Endodermal cell (in vitro differentiated cells): Measurements from ENCODE around the gene FBRS. TPM values are rescaled to one million over a fixed set of nuclear protein-coding genes. Genes with fewer than 3 reads are reported as not detected.

Source experiments
- DNase-seq: peaks from one replicate; pipeline ENCODE4 v3.0.0-alpha.2; 2017
- H3K27ac ChIP-seq: 2 replicates; pipeline ENCODE4 v1.5.1; 2013; ENCODE audit warnings: mild to moderate bottlenecking, low read depth, low read length, moderate library complexity
- H3K27me3 ChIP-seq: 2 replicates; pipeline ENCODE4 v1.6.1; 2013; ENCODE audit warnings: mild to moderate bottlenecking, low read length, moderate library complexity; ENCODE audit not compliant: insufficient read depth, control insufficient read depth, poor library complexity, severe bottlenecking
- H3K36me3 ChIP-seq: 2 replicates; pipeline ENCODE4 v1.7.0; 2013; ENCODE audit warnings: mild to moderate bottlenecking, low read length, moderate library complexity; ENCODE audit not compliant: control insufficient read depth, insufficient read depth
- H3K4me1 ChIP-seq: one replicate; pipeline ENCODE4 v1.7.0; 2013; ENCODE audit warnings: low read length; ENCODE audit not compliant: control insufficient read depth, insufficient read depth
- H3K4me3 ChIP-seq: 2 replicates; pipeline ENCODE4 v1.5.1; 2013; ENCODE audit warnings: mild to moderate bottlenecking, low read length, moderate library complexity
- H3K9ac ChIP-seq: 2 replicates; pipeline ENCODE4 v1.6.1; 2013; ENCODE audit warnings: mild to moderate bottlenecking, low read length, moderate library complexity; ENCODE audit not compliant: poor library complexity, severe bottlenecking; ENCODE audit errors: extremely low read depth
- H3K9me3 ChIP-seq: 2 replicates; pipeline ENCODE4 v1.6.1; 2013; ENCODE audit warnings: mild to moderate bottlenecking, low read length, moderate library complexity; ENCODE audit not compliant: control insufficient read depth
- H3K27ac Mint-ChIP-seq: 2 replicates; pipeline ENCODE4 v1.8.0; 2020; ENCODE audit warnings: mixed read lengths
- H3K27me3 Mint-ChIP-seq: 2 replicates; pipeline ENCODE4 v1.8.0; 2021; ENCODE audit warnings: mild to moderate bottlenecking, mixed read lengths; ENCODE audit not compliant: insufficient read depth
- H3K36me3 Mint-ChIP-seq: 2 replicates; pipeline ENCODE4 v1.8.0; 2020; ENCODE audit warnings: low read depth, mixed read lengths
- H3K4me1 Mint-ChIP-seq: 2 replicates; pipeline ENCODE4 v1.8.0; 2020; ENCODE audit warnings: mixed read lengths
- H3K4me3 Mint-ChIP-seq: 2 replicates; pipeline ENCODE4 v1.8.0; 2020; ENCODE audit warnings: mild to moderate bottlenecking, moderate library complexity, mixed read lengths
- H3K9me3 Mint-ChIP-seq: 2 replicates; pipeline ENCODE4 v1.8.0; 2020; ENCODE audit warnings: mild to moderate bottlenecking, mixed read lengths
- WGBS, 2 experiments: methylation state at CpG; one replicate each; pipeline versions ENCODE4 v1.1.5 to v1.1.7; 2013; ENCODE audit warnings: missing lambda C conversion rate in 2 of 2, mixed read lengths in 1 of 2; ENCODE audit not compliant: insufficient coverage in 1 of 2, insufficient read length in 1 of 2; 5-methylcytosine and 5-hydroxymethylcytosine counted together
- total RNA-seq, 2 donors: library from RNA; stranded (reverse); fragmentation: NEBNext Ultra II Directional in 1 of 2; extraction: Animal tissue kit (Norgen Biotek cat#: 25700) in 1 of 2; gene quantifications; 2 replicates in 1 of 2; 3 replicates in 1 of 2; pipeline ENCODE4 v1.2.1, GENCODE V29; 2021
- TF ChIP-seq, protein P1 (sequence below): fragments of 200-600 bp; sonication (generic); conservative IDR thresholded peaks from 2 replicates; pipeline ENCODE4 v1.5.0; 2021; ENCODE audit warnings: antibody characterized with exemption, mild to moderate bottlenecking

The FBRS gene
- total RNA-seq, 2 donors from 2014 or later, result 50.2 to 53.1 TPM

GRCh38 chr16:30666681-30667080 is 8.4 kb downstream of the FBRS start:
- Histone ChIP-seq H3K4me3 (no peak overlapping the region), H3K9me3 (no peaks in the 10 kb centered on the region), H3K4me1 (no peaks in the 10 kb centered on the region), H3K27me3 (no peaks in the 10 kb centered on the region), H3K9ac (no peak overlapping the region), H3K36me3 (peaks cover 58% of the 10 kb centered on the region), H3K27ac (no peak overlapping the region)
- peaks cover 75% of the 10 kb centered on the region for H3K27me3 Mint-ChIP-seq
- no peak overlapping the region for H3K27ac Mint-ChIP-seq
- H3K9me3 Mint-ChIP-seq, result no peaks in the 10 kb centered on the region
- H3K4me3 Mint-ChIP-seq, result no peak overlapping the region
- H3K36me3 Mint-ChIP-seq, result peaks cover 70% of the 10 kb centered on the region
- no peak for DNase-seq
- TF ChIP-seq, protein P1, sequence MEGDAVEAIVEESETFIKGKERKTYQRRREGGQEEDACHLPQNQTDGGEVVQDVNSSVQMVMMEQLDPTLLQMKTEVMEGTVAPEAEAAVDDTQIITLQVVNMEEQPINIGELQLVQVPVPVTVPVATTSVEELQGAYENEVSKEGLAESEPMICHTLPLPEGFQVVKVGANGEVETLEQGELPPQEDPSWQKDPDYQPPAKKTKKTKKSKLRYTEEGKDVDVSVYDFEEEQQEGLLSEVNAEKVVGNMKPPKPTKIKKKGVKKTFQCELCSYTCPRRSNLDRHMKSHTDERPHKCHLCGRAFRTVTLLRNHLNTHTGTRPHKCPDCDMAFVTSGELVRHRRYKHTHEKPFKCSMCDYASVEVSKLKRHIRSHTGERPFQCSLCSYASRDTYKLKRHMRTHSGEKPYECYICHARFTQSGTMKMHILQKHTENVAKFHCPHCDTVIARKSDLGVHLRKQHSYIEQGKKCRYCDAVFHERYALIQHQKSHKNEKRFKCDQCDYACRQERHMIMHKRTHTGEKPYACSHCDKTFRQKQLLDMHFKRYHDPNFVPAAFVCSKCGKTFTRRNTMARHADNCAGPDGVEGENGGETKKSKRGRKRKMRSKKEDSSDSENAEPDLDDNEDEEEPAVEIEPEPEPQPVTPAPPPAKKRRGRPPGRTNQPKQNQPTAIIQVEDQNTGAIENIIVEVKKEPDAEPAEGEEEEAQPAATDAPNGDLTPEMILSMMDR, result no peak
- 93 to 97% methylated on average over 5 to 7 of the region's 7 CpGs for WGBS, 2 experiments
- no peaks in the 10 kb centered on the region for H3K4me1 Mint-ChIP-seq

GRCh38 chr16:30667361-30667905 is 9.2 kb downstream of the FBRS start:
- H3K9ac ChIP-seq, result no peak overlapping the region
- no peak overlapping the region for H3K27ac ChIP-seq
- H3K36me3 ChIP-seq, result peaks cover 51% of the 10 kb centered on the region
- H3K4me3 ChIP-seq, result no peak overlapping the region
- WGBS, 2 experiments, result 96 to 97% methylated on average over 7 to 11 of the region's 11 CpGs
- Mint-ChIP-seq H3K36me3 (peaks cover 68% of the 10 kb centered on the region), H3K4me1 (no peaks in the 10 kb centered on the region), H3K4me3 (no peak overlapping the region), H3K27me3 (peaks cover 78% of the 10 kb centered on the region), H3K9me3 (no peaks in the 10 kb centered on the region), H3K27ac (no peak overlapping the region)
- peaks cover 7% of the 10 kb centered on the region for H3K27me3 ChIP-seq
- DNase-seq, result no peak
- no peaks in the 10 kb centered on the region for H3K4me1 ChIP-seq
- H3K9me3 ChIP-seq, result no peaks in the 10 kb centered on the region
- TF ChIP-seq, protein P1, result no peak

GRCh38 chr16:30668393-30668792 is 10.2 kb downstream of the FBRS start:
- Mint-ChIP-seq H3K9me3 (no peaks in the 10 kb centered on the region), H3K4me1 (no peaks in the 10 kb centered on the region), H3K36me3 (peaks cover 58% of the 10 kb centered on the region), H3K27ac (no peak overlapping the region), H3K27me3 (peaks cover 83% of the 10 kb centered on the region), H3K4me3 (no peak overlapping the region)
- peaks cover 41% of the 10 kb centered on the region for H3K36me3 ChIP-seq
- no peaks in the 10 kb centered on the region for H3K4me1 ChIP-seq
- H3K27ac ChIP-seq, result no peak overlapping the region
- 96% methylated on average over 3 to 12 of the region's 12 CpGs for WGBS, 2 experiments
- no peak for DNase-seq
- peaks cover 17% of the 10 kb centered on the region for H3K27me3 ChIP-seq
- H3K4me3 ChIP-seq, result no peak overlapping the region
- no peaks in the 10 kb centered on the region for H3K9me3 ChIP-seq
- TF ChIP-seq, protein P1, result no peak
- H3K9ac ChIP-seq, result no peak overlapping the region
